IMR-90 (cell line): ENCODE results near the gene NAV2. TPM values are rescaled to one million over a fixed set of nuclear protein-coding genes. Genes with fewer than 3 reads are reported as not detected.

Source experiments
- ATAC-seq: fragments of 200-7000 bp; cut with Tn5 transposase; 2 replicates; pipeline ENCODE4 v1.9.1; 2020; ENCODE audit warnings: low read depth, mild to moderate bottlenecking, moderate library complexity
- BruUV-seq: library from RNA; stranded (reverse); fragments of 400-500 nt; replicated peaks from 2 replicates; lab custom pipeline; 2021; lab: Mats Ljungman, UMichigan
- CTCF ChIA-PET: fragments of 300-600 bp; formaldehyde crosslinking; extraction: SDS; loops from one replicate; lab custom pipeline; 2021; ENCODE audit warnings: antibody characterized with exemption; lab: Yijun Ruan, JAX
- POLR2A ChIA-PET: fragments of 300-600 bp; sonication (Branson Sonifier 250); formaldehyde crosslinking; loops from one replicate; lab custom pipeline; 2022; ENCODE audit warnings: antibody characterized with exemption; ENCODE audit not compliant: unreplicated experiment; lab: Charles Lee
- DNase-seq: peaks from one replicate; pipeline ENCODE4 v3.0.0; 2013
- H2AFZ ChIP-seq: replicated peaks from 2 replicates; pipeline ENCODE3; 2013; ENCODE audit warnings: low read length, mild to moderate bottlenecking; ENCODE audit not compliant: poor library complexity
- H2AK5ac ChIP-seq: 2 replicates; pipeline ENCODE4 v1.6.1; 2013; ENCODE audit warnings: low read depth, low read length, inconsistent platforms
- H2AK9ac ChIP-seq: replicated peaks from 2 replicates; pipeline ENCODE3; 2013; ENCODE audit warnings: mild to moderate bottlenecking, low read depth, low read length, moderate library complexity; ENCODE audit not compliant: poor library complexity
- H2BK120ac ChIP-seq: 2 replicates; pipeline ENCODE4 v1.6.1; 2013; ENCODE audit warnings: low read depth, low read length, inconsistent platforms
- H2BK15ac ChIP-seq: 3 replicates; pipeline ENCODE4 v1.6.1; 2013; ENCODE audit warnings: low read depth, low read length, inconsistent platforms
- H2BK20ac ChIP-seq: 2 replicates; pipeline ENCODE4 v1.6.1; 2013; ENCODE audit warnings: low read depth, mild to moderate bottlenecking, inconsistent platforms, low read length, moderate library complexity
- H2BK5ac ChIP-seq: 2 replicates; pipeline ENCODE4 v1.6.1; 2013; ENCODE audit warnings: mild to moderate bottlenecking, low read depth, low read length, inconsistent platforms; ENCODE audit not compliant: poor library complexity, severe bottlenecking
- H3K14ac ChIP-seq: replicated peaks from 2 replicates; pipeline ENCODE4 v1.6.1; 2013; ENCODE audit warnings: low read depth, low read length, inconsistent platforms
- H3K18ac ChIP-seq: 2 replicates; pipeline ENCODE4 v1.6.1; 2013; ENCODE audit warnings: low read depth, low read length, control low read depth
- H3K23ac ChIP-seq: 2 replicates; pipeline ENCODE4 v1.6.1; 2013; ENCODE audit warnings: low read depth, low read length, inconsistent platforms
- H3K27ac ChIP-seq: 2 replicates; pipeline ENCODE4 v1.5.1; 2013; ENCODE audit warnings: mild to moderate bottlenecking, control low read depth, low read length; ENCODE audit not compliant: insufficient read depth
- H3K27me3 ChIP-seq: 2 replicates; pipeline ENCODE4 v1.6.1; 2013; ENCODE audit warnings: low read length; ENCODE audit not compliant: control insufficient read depth, insufficient read depth
- H3K36me3 ChIP-seq: 2 replicates; pipeline ENCODE4 v1.6.1; 2013; ENCODE audit warnings: low read length, mixed read lengths; ENCODE audit not compliant: control insufficient read depth, insufficient read depth
- H3K4ac ChIP-seq: 2 replicates; pipeline ENCODE4 v1.6.1; 2013; ENCODE audit warnings: low read depth, low read length, inconsistent platforms
- H3K4me1 ChIP-seq: 2 replicates; pipeline ENCODE4 v1.6.1; 2013; ENCODE audit warnings: low read length, mixed read lengths; ENCODE audit not compliant: control insufficient read depth, insufficient read depth
- H3K4me2 ChIP-seq: 2 replicates; pipeline ENCODE4 v1.6.1; 2013; ENCODE audit warnings: low read depth, mild to moderate bottlenecking, control low read depth, low read length, moderate library complexity
- H3K4me3 ChIP-seq: 2 replicates; pipeline ENCODE4 v1.5.1; 2013; ENCODE audit warnings: low read depth, mild to moderate bottlenecking, control low read depth, low read length, moderate library complexity; ENCODE audit not compliant: insufficient read depth
- H3K56ac ChIP-seq: 2 replicates; pipeline ENCODE4 v1.6.1; 2013; ENCODE audit warnings: low read length, inconsistent platforms; ENCODE audit not compliant: insufficient read depth; ENCODE audit errors: extremely low read depth
- H3K79me1 ChIP-seq, 2 experiments: 2 replicates each; pipeline ENCODE4 v1.6.1; 2013; ENCODE audit warnings: low read length in 2 of 2, inconsistent platforms in 1 of 2, low read depth in 1 of 2
- H3K9ac ChIP-seq: 2 replicates; pipeline ENCODE4 v1.6.1; 2013; ENCODE audit warnings: low read depth, low read length, control low read depth
- H3K9me1 ChIP-seq: 2 replicates; pipeline ENCODE4 v1.6.1; 2013; ENCODE audit warnings: low read length, inconsistent platforms; ENCODE audit not compliant: insufficient read depth
- H3K9me3 ChIP-seq: 2 replicates; pipeline ENCODE4 v1.6.1; 2013; ENCODE audit warnings: low read length; ENCODE audit not compliant: control insufficient read depth, insufficient read depth
- H4K20me1 ChIP-seq: 2 replicates; pipeline ENCODE4 v1.6.1; 2013; ENCODE audit warnings: low read length, inconsistent platforms; ENCODE audit not compliant: insufficient read depth
- H4K5ac ChIP-seq: 2 replicates; pipeline ENCODE4 v1.6.1; 2013; ENCODE audit warnings: mild to moderate bottlenecking, low read depth, low read length, control low read depth
- H4K8ac ChIP-seq, 2 experiments: 2 replicates each; pipeline ENCODE4 v1.6.1; 2013; ENCODE audit warnings: low read depth in 2 of 2, low read length in 2 of 2, control low read depth in 1 of 2, inconsistent platforms in 1 of 2
- H4K91ac ChIP-seq: 2 replicates; pipeline ENCODE4 v1.6.1; 2013; ENCODE audit warnings: low read depth, low read length, inconsistent platforms; ENCODE audit not compliant: insufficient read depth
- CEBPB ChIP-seq: IDR thresholded peaks from 2 replicates; pipeline ENCODE4 v1.6.1; 2012; ENCODE audit warnings: low read depth, low read length, improper control_type of control experiment
- MAFK ChIP-seq: IDR thresholded peaks from 2 replicates; pipeline ENCODE4 v1.6.1; 2012; ENCODE audit warnings: low read depth, low read length, improper control_type of control experiment
- NFE2L2 ChIP-seq: fragments of 150-350 bp; IDR thresholded peaks from 2 replicates; pipeline ENCODE4 v1.6.1; 2016; ENCODE audit warnings: low read depth, mild to moderate bottlenecking, low read length
- RFX5 ChIP-seq: IDR thresholded peaks from 2 replicates; pipeline ENCODE4 v1.8.0; 2012; ENCODE audit warnings: low read depth, mild to moderate bottlenecking, low read length, moderate library complexity
- WGBS, 2 experiments: methylation state at CpG; one replicate each; pipeline versions ENCODE4 v1.1.5 to v1.1.7; 2013; ENCODE audit warnings: missing lambda C conversion rate in 2 of 2; ENCODE audit not compliant: insufficient read length in 1 of 2; ENCODE audit errors: extremely low coverage in 2 of 2; 5-methylcytosine and 5-hydroxymethylcytosine counted together
- dilution Hi-C: fragments of 300-500 bp; cut with HindIII; formaldehyde crosslinking; loops from one replicate; pipeline ENCODE4 v1.14.3; 2018; ENCODE audit warnings: low sequenced_read_pairs; ENCODE audit not compliant: unreplicated experiment
- in situ Hi-C: fragments of 300-500 bp; cut with MboI; formaldehyde crosslinking; loops from 3 replicates; pipeline ENCODE4 v1.14.3; 2019; ENCODE audit warnings: low sequenced_read_pairs, inconsistent platforms, mixed read lengths
- intact Hi-C: fragments of 100-400 bp; cut with micrococcal nuclease; formaldehyde crosslinking; loops from 2 replicates; pipeline ENCODE4 v1.10.0; 2022
- polyA plus RNA-seq, 3 experiments: library from polyadenylated mRNA; depleted of rRNA; stranded (reverse); fragments of >200 nt; gene quantifications; 2 replicates each; pipeline ENCODE4 v1.2.3, GENCODE V29; 2012; ENCODE audit warnings: low replicate concordance in 1 of 3
- total RNA-seq: library from RNA; depleted of rRNA; stranded (reverse); fragments of >200 nt; gene quantifications from 2 replicates; pipeline ENCODE4 v1.2.3, GENCODE V29; 2012
- TF ChIP-seq, protein P1 (sequence below): conservative IDR thresholded peaks from 2 replicates; pipeline ENCODE4 v1.5.1; 2012; ENCODE audit warnings: mild to moderate bottlenecking, low read depth, low read length, improper control_type of control experiment
- TF ChIP-seq, protein P2 (sequence below): fragments of 150-350 bp; IDR thresholded peaks from 2 replicates; pipeline ENCODE4 v1.6.1; 2017; ENCODE audit warnings: mild to moderate bottlenecking, antibody characterized with exemption, low read length, low read depth

NAV2 gene
- total and polyA plus RNA-seq, 2 of the 4 experiments (the other 2 are of a cell fraction), result 4.5 to 12.6 TPM

DNA sequence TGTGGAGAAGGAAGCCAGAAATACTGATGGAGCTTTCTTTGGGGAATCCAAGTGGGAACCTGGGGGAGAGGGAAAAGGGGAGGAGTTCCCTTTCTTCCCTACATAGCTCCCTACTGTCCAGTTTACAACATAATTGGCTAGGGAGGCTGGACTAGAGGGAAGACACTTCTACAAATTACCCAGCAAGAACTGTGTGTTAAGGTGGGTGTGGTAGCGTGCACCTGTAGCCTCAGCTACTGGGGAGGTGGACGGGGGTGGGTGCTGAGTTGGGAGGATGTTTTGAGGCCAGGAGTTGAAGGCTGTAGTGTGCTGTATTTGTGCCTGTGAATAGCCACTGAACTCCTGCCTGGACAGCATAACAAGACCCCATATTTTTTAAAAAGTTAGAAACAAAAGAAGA is 74.0 kb downstream of the NAV2 start:
- no peak overlapping the region for H2AK5ac ChIP-seq
- no peak overlapping the region for H3K23ac ChIP-seq
- no peaks in the 10 kb centered on the region for H3K27me3 ChIP-seq
- no peak overlapping the region for H3K56ac ChIP-seq
- H3K79me1 ChIP-seq, result peaks cover 56 to 71% of the 10 kb centered on the region in 2 experiments
- no peak overlapping the region for H4K91ac ChIP-seq
- H3K9me1 ChIP-seq, result no peaks in the 10 kb centered on the region
- no peak overlapping the region for H2BK120ac ChIP-seq
- peaks cover 52% of the 10 kb centered on the region for H4K20me1 ChIP-seq
- no peak overlapping the region for H3K4ac ChIP-seq
- H2BK20ac ChIP-seq, result no peak overlapping the region
- H3K4me3 ChIP-seq, result no peak overlapping the region
- no peak overlapping the region for H3K4me2 ChIP-seq
- H4K8ac ChIP-seq, result no peak overlapping the region
- in situ Hi-C loops (no loop called here), dilution Hi-C loops (no loop called here), intact Hi-C loops (no loop called here)
- ChIA-PET CTCF (interaction anchor here (0.6 kb wide), 1 partner anchor 378 kb away, joined by 3 read pairs; no protein-coding TSS in a partner anchor), POLR2A (no interaction called here)
- H2BK5ac ChIP-seq, result no peak overlapping the region
- H3K27ac ChIP-seq, result no peak overlapping the region
- WGBS, 2 experiments, result no CpG with 5 or more reads among the region's 2 CpGs
- no TSS peak for BruUV-seq
- ATAC-seq (no peak), DNase-seq (no peak)
- H2AK9ac ChIP-seq, result no peak overlapping the region
- H4K5ac ChIP-seq, result no peak overlapping the region
- no peak overlapping the region for H2BK15ac ChIP-seq
- TF ChIP-seq CEBPB (no peak), MAFK (no peak), RFX5 (no peak), NFE2L2 (no peak)
- TF ChIP-seq, protein P1, sequence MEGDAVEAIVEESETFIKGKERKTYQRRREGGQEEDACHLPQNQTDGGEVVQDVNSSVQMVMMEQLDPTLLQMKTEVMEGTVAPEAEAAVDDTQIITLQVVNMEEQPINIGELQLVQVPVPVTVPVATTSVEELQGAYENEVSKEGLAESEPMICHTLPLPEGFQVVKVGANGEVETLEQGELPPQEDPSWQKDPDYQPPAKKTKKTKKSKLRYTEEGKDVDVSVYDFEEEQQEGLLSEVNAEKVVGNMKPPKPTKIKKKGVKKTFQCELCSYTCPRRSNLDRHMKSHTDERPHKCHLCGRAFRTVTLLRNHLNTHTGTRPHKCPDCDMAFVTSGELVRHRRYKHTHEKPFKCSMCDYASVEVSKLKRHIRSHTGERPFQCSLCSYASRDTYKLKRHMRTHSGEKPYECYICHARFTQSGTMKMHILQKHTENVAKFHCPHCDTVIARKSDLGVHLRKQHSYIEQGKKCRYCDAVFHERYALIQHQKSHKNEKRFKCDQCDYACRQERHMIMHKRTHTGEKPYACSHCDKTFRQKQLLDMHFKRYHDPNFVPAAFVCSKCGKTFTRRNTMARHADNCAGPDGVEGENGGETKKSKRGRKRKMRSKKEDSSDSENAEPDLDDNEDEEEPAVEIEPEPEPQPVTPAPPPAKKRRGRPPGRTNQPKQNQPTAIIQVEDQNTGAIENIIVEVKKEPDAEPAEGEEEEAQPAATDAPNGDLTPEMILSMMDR, result no peak
- TF ChIP-seq, protein P2, sequence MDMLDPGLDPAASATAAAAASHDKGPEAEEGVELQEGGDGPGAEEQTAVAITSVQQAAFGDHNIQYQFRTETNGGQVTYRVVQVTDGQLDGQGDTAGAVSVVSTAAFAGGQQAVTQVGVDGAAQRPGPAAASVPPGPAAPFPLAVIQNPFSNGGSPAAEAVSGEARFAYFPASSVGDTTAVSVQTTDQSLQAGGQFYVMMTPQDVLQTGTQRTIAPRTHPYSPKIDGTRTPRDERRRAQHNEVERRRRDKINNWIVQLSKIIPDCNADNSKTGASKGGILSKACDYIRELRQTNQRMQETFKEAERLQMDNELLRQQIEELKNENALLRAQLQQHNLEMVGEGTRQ, result no peak
- no peak overlapping the region for H3K18ac ChIP-seq
- no peaks in the 10 kb centered on the region for H3K9me3 ChIP-seq
- no peak overlapping the region for H3K14ac ChIP-seq
- H3K36me3 ChIP-seq, result peaks cover 2% of the 10 kb centered on the region
- no peaks in the 10 kb centered on the region for H3K4me1 ChIP-seq
- H3K9ac ChIP-seq, result no peak overlapping the region
- no peak overlapping the region for H2AFZ ChIP-seq
